ENCODE measurements around the gene ARID1A. TPM values are rescaled to one million over a fixed set of nuclear protein-coding genes. Genes with fewer than 3 reads are reported as not detected.
A peak's percentile ranks its signal among the peaks of the same experiment; 100 is the strongest.
"Not testable (repeated sequence)": the region's sequence is repeated elsewhere in the genome, so short reads cannot be mapped to it uniquely, and the experiment has no call there.

Gene ARID1A
- total RNA-seq, 1 donor from 2014 or later = 160 TPM

DNA sequence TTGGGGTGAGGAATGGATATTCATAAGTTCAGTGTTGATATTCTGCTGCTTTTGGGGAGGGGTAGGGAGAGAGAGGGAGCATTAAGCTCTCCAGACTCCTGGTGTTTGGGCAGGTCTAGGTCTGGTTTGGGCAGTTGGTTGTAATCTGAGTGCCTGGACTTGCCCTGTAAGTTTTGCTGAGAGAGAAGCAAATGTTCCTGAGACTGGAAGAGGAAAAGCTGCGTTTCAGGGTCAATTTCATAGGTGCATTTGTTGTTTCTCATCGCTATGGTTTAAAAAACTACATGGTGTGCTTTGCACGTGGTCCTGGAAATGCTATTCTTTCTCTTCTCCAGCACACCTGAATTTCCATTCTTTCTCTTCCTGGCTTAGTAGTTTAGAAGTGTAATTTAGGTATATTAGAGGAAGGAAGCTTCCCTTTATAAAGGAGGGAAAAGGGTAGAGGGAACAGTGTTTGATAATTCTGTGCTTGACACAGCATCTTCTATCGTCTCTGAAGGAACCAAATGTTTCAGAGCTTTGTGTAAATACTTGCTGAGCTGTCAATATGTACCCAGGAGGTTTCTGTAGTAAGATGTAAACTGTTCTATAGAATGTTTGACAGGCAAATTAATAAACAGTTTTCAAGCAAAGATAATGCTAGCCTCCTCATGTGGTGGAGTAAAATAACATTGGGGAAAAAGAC is 6.3 kb downstream of the ARID1A start:
- H3K4me1 Mint-ChIP-seq = peaks cover 19% of the 10 kb centered on the region
- DNase-seq (ENCODE audit: low spot score in 2 of 2, unreplicated experiment in 2 of 2) = no peak
- no peaks in the 10 kb centered on the region for H3K9me3 Mint-ChIP-seq
- H3K27me3 Mint-ChIP-seq (ENCODE audit: low read depth) = no peaks in the 10 kb centered on the region
- no peak overlapping the region for H3K27ac Mint-ChIP-seq
- no peak for TF ChIP-seq CTCF (IDR thresholded peaks at IDR 0.05; ENCODE audit: unreplicated experiment)
- H3K36me3 Mint-ChIP-seq = no peaks in the 10 kb centered on the region
- H3K4me3 Mint-ChIP-seq = no peak overlapping the region

GRCh38 chr1:26702680-26703038 is 6.8 kb downstream of the ARID1A start:
- DNase-seq (ENCODE audit: low spot score in 2 of 2, unreplicated experiment in 2 of 2) = no peak
- H3K4me1 Mint-ChIP-seq = peaks cover 23% of the 10 kb centered on the region
- no peak overlapping the region for H3K27ac Mint-ChIP-seq
- no peaks in the 10 kb centered on the region for H3K27me3 Mint-ChIP-seq (ENCODE audit: low read depth)
- no peaks in the 10 kb centered on the region for H3K36me3 Mint-ChIP-seq
- no peaks in the 10 kb centered on the region for H3K9me3 Mint-ChIP-seq
- no peak for TF ChIP-seq CTCF (IDR thresholded peaks at IDR 0.05; ENCODE audit: unreplicated experiment)
- H3K4me3 Mint-ChIP-seq = no peak overlapping the region

DNA sequence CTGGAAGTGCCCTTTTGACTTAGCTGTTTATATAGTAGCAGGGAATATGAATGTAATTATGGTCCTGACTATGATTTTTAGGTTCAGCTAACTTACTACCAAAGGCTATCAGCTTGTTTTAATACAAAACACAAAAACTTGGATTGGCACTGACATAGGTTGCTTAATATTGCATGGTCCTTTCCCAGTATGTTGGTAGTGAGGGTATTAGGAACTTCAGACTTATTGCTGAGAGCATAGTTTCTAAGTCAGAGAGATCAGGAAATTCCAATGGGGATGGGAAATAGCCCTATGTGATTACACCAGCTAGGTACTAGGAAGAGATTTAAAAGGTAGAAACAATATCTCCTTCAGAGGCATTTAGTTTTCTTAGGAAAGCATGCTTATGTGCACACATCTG is 7.7 kb downstream of the ARID1A start:
- Mint-ChIP-seq H3K27me3 (ENCODE audit: low read depth) (no peaks in the 10 kb centered on the region), H3K4me1 (peaks cover 27% of the 10 kb centered on the region), H3K27ac (peak overlapping the region; percentile 11), H3K4me3 (no peak overlapping the region), H3K36me3 (no peaks in the 10 kb centered on the region), H3K9me3 (no peaks in the 10 kb centered on the region)
- no peak for TF ChIP-seq CTCF (IDR thresholded peaks at IDR 0.05; ENCODE audit: unreplicated experiment)
- DNase-seq (ENCODE audit: low spot score in 2 of 2, unreplicated experiment in 2 of 2) = no peak

DNA sequence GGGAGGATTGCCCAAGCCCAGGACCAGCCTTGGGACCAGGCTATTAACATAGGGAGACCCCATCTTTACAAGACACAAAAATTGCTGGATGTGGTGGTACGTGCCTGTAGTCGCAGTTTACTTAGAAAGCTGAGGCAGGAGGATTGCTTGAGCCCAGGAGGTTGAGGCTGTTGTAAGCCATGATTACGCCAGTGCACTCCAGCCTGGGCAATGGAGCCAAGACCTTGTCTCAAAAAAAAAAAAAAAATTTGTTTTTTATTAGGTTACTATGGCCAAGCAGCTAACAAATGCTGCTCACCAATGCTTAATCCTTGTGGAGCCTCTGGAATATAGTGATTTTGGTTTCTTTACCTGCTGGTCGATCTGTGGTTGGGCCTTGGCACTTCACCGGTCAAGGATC is 8.8 kb downstream of the ARID1A start:
- Mint-ChIP-seq H3K27ac (no peak overlapping the region), H3K9me3 (no peaks in the 10 kb centered on the region), H3K36me3 (peaks cover 7% of the 10 kb centered on the region), H3K4me1 (peaks cover 29% of the 10 kb centered on the region), H3K27me3 (ENCODE audit: low read depth) (no peaks in the 10 kb centered on the region), H3K4me3 (no peak overlapping the region)
- no peak for TF ChIP-seq CTCF (IDR thresholded peaks at IDR 0.05; ENCODE audit: unreplicated experiment)
- DNase-seq (ENCODE audit: low spot score in 2 of 2, unreplicated experiment in 2 of 2) = no peak

- H3K36me3 Mint-ChIP-seq; H3K27ac Mint-ChIP-seq; H3K27me3 Mint-ChIP-seq (ENCODE audit: low read depth); H3K4me3 Mint-ChIP-seq; H3K9me3 Mint-ChIP-seq; DNase-seq (ENCODE audit: low spot score in 2 of 2, unreplicated experiment in 2 of 2): not testable (repeated sequence)
- H3K4me1 Mint-ChIP-seq = peaks cover 29% of the 10 kb centered on the region
Measured at GRCh38 chr1:26705227-26705626, 9.4 kb downstream of the ARID1A start.

GRCh38 chr1:26705788-26706311 is 10.0 kb downstream of the ARID1A start:
- peaks cover 29% of the 10 kb centered on the region for H3K4me1 Mint-ChIP-seq

More at GRCh38 chr1:26705788-26706311, 10.0 kb downstream of the ARID1A start:
- H3K27ac Mint-ChIP-seq = peak overlapping the region; percentile 62
- H3K27me3 Mint-ChIP-seq (ENCODE audit: low read depth) = no peaks in the 10 kb centered on the region
- no peak for TF ChIP-seq CTCF (IDR thresholded peaks at IDR 0.05; ENCODE audit: unreplicated experiment)
- no peaks in the 10 kb centered on the region for H3K9me3 Mint-ChIP-seq
- DNase-seq (ENCODE audit: low spot score in 2 of 2, unreplicated experiment in 2 of 2) = no peak
- peaks cover 11% of the 10 kb centered on the region for H3K36me3 Mint-ChIP-seq
- no peak overlapping the region for H3K4me3 Mint-ChIP-seq

Data from mesothelial cell of epicardium (in vitro differentiated cells).